Pulmonary artery endothelial cell (primary cell): ENCODE results near the gene MTCP1. TPM values are rescaled to one million over a fixed set of nuclear protein-coding genes. Genes with fewer than 3 reads are reported as not detected.

ENCODE experiments used
- DNase-seq: peaks from one replicate; pipeline ENCODE4 v3.0.0-alpha.2; 2011; ENCODE audit warnings: low read depth, low spot score
- total RNA-seq: library from RNA; depleted of rRNA; stranded (reverse); fragments of >200 nt; gene quantifications from 2 replicates; pipeline ENCODE4 v1.2.3, GENCODE V29; 2014

Gene MTCP1, protein sequence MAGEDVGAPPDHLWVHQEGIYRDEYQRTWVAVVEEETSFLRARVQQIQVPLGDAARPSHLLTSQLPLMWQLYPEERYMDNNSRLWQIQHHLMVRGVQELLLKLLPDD
- 13.0 and 15.5 TPM in 2 replicates for total RNA-seq

GRCh38 chrX:155070975-155071693, at the start of gene MTCP1, which contains the start of the genes BRCC3 and CMC4:
Gene MTCP1, minus strand, starts transcription at chrX:155071136. Its CDS starts 5,126 bp downstream, at chrX:155066010.
Gene BRCC3, plus strand, starts transcription at chrX:155071508. Its CDS starts 20 bp downstream, at chrX:155071528.
Gene CMC4, minus strand, starts transcription at chrX:155071136. Its CDS starts 7,113 bp downstream, at chrX:155064023.
- DNase-seq, result no peak

GRCh38 chrX:155115174-155115819, 44.4 kb upstream of the MTCP1 start:
- no peak for DNase-seq

DNA sequence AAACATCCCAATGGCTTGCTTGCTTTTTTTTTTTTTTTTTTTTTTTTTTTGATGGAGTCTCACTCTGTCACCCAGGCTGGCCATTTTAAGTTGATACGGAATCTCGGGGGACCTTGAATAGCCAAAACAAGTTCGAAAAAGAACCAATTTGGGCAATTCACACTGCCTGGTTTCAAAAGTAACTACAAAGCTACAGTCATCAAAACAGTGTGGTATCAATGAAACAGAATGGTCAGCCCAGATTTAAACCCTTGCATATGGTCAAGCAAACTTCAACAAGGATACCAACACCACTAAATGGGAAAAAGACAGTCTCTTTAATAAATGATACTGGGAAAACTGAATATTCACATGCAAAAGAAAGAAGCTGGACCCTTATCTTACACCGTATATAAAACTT, 42.2 kb upstream of the MTCP1 start:
- DNase-seq, result no peak

GRCh38 chrX:155112171-155112570, 41.2 kb upstream of the MTCP1 start:
- DNase-seq, result no peak

DNA sequence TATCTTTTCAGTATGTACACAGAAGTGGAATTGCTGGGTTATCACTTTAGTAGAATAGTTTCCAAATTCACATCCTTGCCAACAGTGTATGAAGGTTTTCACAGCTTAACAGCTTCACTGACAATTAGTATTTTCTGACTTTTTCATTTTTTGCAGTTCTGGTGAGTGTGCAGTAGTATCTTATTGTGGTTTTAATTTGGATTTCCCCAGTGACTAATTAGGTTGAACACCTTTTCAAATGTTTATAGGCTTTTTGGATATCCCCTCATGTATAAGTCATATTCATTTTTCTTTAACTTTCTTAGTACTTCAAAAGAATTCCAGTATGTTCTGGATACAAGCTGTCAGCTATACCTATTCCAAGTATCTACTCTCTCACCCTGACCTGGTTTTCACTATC, 37.5 kb upstream of the MTCP1 start:
- DNase-seq, result no peak

DNA sequence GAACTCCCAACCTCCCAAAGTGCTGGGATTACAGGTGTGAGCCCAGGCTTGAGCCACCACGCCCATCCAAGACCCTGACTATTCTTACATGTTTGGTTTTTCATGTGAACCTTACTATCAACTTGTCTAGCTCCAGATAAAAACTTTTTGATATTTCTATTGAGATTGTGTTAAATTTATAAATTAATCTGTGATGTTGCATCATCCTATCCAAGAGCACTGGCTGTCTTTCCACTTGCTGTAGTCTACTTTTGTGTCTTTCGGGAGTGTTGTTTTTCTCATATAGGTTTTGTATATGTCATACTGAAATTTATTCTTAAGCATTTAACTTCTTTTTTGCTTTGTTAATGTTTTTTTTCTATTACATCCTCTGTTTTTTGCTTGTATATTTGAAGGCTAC, 35.0 kb upstream of the MTCP1 start:
- DNase-seq, result no peak

GRCh38 chrX:155094468-155095061, 23.6 kb upstream of the MTCP1 start:
- DNase-seq, result no peak

DNA sequence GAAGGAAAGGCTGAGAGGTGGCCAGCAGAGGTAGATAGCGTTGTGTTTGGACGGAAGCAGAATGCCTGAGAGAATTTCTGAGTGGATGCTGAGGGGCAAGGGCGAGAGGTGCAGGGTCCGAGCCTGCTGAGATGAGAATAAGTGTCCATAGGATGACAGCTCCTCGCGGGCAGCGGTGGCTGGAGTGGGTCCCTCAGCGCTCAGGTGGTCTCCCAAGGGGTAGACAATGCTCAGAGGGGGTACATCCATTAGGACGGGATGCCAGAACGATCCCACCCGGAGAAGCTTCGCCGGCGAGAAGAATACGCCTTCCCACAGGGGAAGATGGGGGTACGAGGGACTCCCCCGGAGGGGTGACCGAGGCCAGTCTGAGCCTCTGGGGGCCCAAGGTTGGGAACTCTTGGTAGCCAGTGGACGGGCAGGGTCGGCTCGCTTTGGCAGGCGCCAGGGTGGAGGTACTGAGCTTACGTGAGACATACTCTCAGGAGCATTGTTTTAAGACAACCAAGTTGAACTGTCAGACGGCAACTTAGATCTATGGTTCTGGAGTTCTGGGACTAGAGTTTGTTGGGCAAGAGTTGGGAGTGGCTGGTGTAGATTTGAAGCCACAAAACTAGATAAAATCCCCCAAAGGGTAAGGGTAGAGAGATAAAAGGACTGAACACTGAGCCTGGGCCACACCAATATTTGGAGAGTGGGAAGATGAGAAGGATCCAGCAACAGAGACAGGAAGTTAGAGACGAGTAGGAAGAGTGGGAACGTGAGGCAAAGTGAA, 16.2 kb upstream of the MTCP1 start:
- DNase-seq, result no peak

GRCh38 chrX:155086202-155086840, 15.4 kb upstream of the MTCP1 start:
- DNase-seq, result no peak

- no peak for DNase-seq
Measured at GRCh38 chrX:155071694-155072280, 851 bp upstream of the MTCP1 start.

DNA sequence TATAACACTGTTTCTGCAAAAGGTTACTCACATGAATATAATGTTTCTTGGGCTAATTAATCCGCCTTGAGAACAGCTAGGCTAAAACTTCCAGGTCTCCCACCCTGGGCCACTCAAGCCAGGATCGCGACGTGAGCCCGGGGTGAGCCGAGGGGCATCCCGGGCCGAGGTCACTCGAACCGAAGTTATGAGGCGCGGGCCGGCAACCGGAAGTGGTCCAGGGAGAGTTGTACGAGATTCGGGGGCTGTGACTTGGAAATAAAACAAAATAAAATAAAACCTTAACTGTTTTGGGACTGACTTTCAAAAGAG, 317 bp downstream of the MTCP1 start:
- DNase-seq, result no peak

DNA sequence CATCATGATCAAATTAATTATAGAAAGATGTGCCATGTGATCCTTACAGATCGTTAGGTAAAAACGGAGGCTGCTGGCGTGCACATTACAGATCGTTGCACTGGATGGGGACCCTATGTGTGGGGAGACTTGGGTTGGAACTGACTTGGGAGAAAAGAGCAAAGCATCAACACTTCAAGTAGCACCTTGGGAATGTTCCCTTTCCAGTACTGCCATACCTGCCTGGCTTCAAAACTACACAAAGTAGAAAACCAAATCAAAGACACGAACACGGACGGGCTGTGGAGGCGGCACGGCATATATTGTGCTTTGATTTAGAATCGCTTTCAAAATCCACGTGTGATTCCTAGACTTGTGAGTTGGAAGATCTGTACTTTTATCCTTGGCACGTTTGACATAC, 898 bp downstream of the MTCP1 start:
- no peak for DNase-seq

DNA sequence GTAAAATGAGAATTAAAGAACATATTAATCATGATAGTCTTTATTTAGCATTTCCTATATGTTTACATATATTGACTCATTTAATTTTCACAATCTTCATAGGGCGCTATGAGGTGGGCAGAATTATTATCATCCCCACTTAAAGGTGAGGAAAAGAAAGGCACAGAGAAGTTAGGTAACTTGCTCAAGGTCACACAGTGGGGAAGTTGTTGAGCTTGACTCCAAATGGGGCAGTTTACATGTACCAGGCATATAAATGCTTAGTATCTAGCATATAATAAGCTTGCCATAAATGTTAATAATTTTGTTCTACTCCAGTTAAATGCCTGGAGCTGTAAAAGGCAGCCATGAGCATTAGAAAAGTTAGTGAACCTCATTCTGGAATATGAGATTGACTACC, 1.5 kb downstream of the MTCP1 start:
- DNase-seq, result no peak

DNA sequence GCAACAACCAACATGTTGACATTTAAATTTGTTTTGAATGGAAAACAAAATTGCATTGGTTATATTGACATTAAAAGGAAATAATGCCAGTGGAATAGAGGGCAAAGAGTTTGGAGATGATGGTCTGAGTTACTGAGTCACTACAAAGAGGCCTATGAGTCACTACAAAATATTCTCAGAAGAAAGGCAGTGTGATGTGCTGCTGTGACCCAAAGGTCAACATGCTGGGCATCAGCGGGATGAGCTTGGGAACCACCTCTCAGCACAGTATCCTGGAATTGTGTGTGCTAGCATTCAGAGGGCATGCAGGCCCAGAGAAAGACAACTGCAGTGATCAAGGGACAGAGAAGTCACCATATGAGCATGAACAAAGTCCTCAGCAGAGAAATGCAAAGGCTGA, 2.8 kb downstream of the MTCP1 start:
- no peak for DNase-seq

- DNase-seq, result no peak
Measured at GRCh38 chrX:155065035-155065734, 5.8 kb downstream of the MTCP1 start.

GRCh38 chrX:155061760-155062159, 9.2 kb downstream of the MTCP1 start:
- DNase-seq, result no peak

- no peak for DNase-seq
Measured at GRCh38 chrX:155056877-155057792, 13.8 kb downstream of the MTCP1 start.

GRCh38 chrX:155056471-155056870, 14.5 kb downstream of the MTCP1 start:
- no peak for DNase-seq

- DNase-seq, result no peak
Measured at GRCh38 chrX:155055494-155055893, 15.4 kb downstream of the MTCP1 start.
